Fibroblast of gingiva (primary cell): Measurements from ENCODE around the gene TMEM72.
A peak's percentile ranks its signal among the peaks of the same experiment; 100 is the strongest.
"Not testable (repeated sequence)": the region's sequence is repeated elsewhere in the genome, so short reads cannot be mapped to it uniquely, and the experiment has no call there.

Source experiments
- DNase-seq: peaks from one replicate; pipeline ENCODE4 v3.0.0-alpha.2; 2011; ENCODE audit warnings: low read depth

The TMEM72 gene

DNA sequence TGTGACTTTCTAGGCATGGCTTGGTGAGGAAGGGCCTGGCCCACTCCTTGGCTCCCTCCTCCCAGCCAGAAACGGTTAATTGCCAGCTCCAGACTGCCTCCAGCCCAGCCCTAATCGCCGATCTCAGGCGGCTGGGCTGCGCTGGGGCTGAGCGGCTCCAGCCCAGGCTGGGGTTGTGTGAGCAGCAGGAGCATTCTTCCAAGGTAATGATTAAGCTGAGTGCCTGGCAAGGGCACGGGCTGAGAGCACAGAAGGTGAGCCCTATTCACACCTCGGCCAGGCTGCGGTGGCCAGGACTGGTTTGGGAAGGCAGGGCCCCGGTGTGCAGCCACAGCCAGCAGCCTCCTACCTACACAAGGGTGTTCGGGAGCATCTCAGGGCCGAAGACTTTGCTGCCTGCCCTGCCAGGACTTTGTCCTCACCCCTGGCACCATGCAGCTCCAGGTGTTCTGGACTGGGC is at the start of gene TMEM72:
Gene TMEM72, plus strand, starts transcription at position 257 of the 460 bp plus-strand sequence. Its CDS starts 176 bp downstream, at position 433.
- no peak for DNase-seq

DNA sequence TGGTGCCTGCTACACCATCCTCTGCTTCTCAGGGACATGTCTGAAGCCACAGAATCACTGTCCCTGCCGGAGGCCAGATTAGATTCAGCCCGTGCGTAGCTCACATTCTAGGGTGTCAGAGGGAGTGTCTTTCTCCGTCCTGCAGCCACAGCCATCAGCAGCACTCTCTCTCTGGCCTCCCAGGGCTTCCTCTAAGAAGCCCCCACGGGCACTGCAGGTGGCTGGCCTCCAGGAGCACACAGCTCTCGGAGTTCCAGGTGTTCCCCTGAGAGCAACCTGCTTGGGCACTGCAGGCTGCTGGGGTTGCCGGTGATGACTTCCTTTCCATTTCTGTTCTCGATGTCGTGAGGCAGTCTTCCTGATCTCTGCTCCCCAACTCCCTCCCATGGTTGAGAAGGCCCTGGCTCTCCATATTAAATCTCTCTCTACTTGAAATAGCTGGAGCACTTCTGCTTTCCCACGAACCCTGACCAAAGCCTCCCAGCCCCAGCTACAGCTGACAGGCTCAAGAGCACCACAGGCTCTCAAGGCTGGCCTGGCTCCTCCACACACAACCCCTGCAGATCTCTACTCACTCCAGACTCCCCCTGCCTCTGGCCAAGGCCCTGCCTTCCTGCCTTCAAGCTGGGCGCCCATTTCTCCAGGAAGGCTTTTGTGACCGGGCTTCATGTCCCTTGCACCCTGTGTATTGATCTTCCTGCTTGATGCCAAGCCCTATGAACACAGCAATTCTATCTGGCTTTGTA is 49.0 kb upstream of the TMEM72 start:
- no peak for DNase-seq

GRCh38 chr10:44862924-44863323 is 48.2 kb upstream of the TMEM72 start:
- DNase-seq, result no peak

GRCh38 chr10:44863344-44864047 is 47.6 kb upstream of the TMEM72 start:
- DNase-seq, result no peak

DNA sequence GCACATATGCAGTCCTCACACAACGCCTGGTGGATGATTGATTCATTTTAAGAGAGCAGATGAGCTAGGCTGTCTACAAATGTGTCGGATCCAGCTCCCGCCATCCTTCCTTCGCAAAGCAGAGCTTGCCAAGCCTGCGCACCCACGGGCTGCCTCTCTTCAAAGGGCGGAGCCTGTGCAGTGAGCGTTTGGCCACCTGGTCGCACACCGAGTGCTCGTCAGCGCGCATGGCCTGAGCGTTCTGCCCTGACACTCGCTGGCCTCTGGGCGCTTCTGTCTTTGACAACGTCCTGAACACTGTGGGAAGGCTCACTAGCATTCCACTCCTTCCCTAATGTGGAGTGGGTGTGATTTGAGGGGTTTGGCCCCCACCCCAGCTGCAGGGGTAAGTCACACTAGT is 47.1 kb upstream of the TMEM72 start:
- DNase-seq, result no peak

GRCh38 chr10:44864637-44865288 is 46.4 kb upstream of the TMEM72 start:
- DNase-seq, result peak; percentile 73

DNA sequence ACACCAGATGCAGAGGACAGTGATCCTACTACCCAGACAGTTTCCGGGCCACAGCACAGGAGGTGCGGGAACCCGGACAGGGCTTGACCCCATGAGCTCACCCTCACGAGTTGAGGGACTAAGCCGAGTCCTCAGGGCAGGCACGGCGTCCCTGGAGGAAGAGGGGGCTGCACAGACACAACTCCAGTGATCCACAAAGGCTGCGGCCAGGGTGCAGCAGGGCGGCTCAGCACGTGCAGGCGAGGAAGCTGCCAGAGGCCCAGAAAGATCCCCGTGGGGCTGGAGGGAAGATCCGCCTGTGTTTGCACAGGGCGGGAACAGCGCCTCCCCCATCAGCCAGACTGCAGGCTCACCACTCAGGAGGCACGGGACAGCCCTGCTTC is 45.9 kb upstream of the TMEM72 start:
- no peak for DNase-seq

DNA sequence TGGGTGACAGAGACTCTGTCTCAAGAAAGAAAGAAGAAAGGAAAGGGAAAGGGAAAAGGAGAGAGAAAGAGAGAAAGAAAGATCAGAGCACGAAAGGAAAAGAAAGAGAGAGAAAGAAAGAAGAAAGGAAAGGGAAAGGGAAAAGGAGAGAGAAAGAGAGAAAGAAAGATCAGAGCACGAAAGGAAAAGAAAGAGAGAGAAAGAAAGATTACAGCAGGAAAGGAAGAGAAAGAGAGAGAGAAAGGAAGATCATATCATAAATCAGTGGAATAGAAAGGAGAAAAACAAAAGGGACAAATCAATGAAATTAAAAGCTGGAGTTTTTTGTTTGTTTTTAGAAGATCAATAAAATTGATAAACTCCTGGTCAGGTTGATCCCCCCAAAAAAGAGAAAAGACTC is 44.8 kb upstream of the TMEM72 start:
- DNase-seq, result not testable (repeated sequence)

DNA sequence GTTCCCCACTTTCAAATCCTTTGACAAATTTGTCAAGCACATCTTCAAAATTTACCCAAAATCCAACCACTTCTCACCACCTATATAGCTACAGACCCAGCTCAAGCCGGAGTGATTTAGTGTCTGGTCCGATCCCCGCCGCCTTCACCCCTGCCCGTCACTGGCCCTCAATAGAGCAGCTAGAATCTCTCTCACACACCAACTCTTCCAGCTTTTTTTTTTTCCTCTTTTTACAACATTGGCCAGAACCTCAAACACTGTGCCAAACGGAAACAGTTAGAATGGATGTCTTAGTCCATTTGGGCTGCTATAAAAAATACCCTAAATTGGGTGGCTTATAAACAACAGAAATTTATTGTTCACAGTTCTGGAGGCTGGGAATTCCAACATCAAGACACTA is 41.1 kb upstream of the TMEM72 start:
- DNase-seq, result no peak

- no peak for DNase-seq
Measured at GRCh38 chr10:44873160-44873559, 38.0 kb upstream of the TMEM72 start.

DNA sequence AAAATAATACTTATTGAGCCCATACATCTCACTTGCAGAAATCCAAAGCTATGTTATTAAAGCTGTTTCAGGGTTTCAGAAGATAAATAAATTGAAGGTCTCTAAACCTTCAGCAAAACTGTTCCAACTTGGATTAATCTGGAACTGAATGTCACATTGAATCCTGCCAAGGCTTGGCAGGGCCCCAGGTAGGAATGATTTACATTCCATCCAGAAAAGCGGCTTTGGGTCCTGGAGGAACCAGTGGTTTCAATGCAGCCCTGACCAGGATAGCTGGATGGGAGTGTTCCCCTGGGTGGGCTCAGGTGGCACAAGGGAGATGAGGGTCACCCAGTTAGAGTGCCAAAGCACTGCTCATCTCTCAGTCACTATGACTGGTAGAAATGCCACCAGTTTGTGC is 37.0 kb upstream of the TMEM72 start:
- DNase-seq, result peak; percentile 27

- peak; percentile 75 for DNase-seq
Measured at GRCh38 chr10:44878706-44879530, 32.2 kb upstream of the TMEM72 start.

GRCh38 chr10:44879531-44879899 is 31.6 kb upstream of the TMEM72 start:
- no peak for DNase-seq

GRCh38 chr10:44880090-44880715 is 30.9 kb upstream of the TMEM72 start:
- DNase-seq, result no peak

DNA sequence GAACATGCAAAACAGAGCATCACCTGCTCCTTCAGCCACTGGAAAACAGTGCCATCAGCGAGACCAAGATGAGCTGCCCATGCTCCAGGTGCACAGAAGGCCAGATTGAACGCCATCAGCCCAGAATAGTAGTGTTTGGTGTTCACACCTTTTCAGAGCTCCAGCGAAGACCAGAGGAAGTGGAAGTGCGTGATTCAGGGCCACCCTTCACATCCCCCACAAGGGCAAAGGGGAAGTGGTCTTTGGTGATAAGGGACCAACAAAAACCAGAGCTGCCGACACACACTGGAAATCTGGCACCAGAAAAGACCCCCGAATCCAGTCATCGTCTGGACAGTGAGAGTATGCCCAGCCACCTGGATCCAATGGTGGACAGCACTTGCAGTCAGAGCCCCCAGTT is 29.5 kb upstream of the TMEM72 start:
- DNase-seq, result no peak

DNA sequence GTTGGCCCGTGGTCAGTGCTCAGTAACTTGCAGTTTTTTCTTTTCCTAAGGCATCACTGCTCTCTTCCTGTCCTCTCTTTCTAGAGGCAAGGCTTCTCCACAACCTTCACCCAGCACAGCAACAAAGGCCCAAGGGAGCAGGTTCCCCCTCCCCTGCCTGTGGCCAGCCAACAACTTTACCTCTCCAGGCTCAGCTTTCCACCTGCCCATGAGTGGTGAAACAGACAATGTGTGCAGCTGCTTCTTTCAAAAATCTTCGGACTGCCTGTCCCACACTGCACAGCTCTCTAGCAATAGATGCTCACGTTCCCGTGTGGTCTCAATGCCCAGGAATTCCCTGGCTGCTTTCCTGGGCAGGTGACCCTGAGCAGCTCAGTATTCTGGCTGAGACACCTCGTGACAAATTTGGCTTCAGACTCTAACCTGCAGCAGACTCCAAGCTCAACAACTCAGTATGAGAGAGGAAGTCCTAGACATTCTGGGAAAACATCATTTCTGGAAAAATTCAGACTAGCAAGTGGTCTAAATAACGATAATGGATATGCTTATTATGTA is 28.9 kb upstream of the TMEM72 start:
- no peak for DNase-seq

GRCh38 chr10:44883593-44884331 is 27.4 kb upstream of the TMEM72 start:
- DNase-seq, result no peak

GRCh38 chr10:44885710-44886109 is 25.4 kb upstream of the TMEM72 start:
- no peak for DNase-seq

- no peak for DNase-seq
Measured at GRCh38 chr10:44886966-44887365, 24.2 kb upstream of the TMEM72 start.

DNA sequence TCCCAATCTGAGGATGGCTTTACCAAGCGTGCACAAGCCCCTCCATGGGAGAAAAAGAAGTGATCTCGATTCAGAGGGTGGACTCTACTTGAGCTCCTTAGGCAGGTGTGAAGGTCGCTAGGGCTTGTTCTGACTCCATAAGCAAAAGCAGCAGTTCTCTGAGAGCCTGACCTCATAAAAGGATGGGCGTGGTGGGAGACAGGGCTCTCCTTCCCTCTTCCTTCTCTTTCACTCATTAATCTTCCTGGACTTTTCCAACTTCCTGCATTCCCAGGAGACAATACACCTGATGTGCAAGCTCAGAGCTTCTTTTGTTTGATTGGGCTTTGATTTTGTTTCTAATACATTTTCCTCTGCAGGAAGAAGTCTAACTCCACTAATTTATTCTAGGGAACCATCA is 22.3 kb upstream of the TMEM72 start:
- no peak for DNase-seq

GRCh38 chr10:44889834-44890233 is 21.3 kb upstream of the TMEM72 start:
- DNase-seq, result no peak
